Measurements from ENCODE around the gene FAM78A. TPM values are rescaled to one million over a fixed set of nuclear protein-coding genes. Genes with fewer than 3 reads are reported as not detected.

FAM78A gene
- total and polyA plus RNA-seq, 2 of the 8 experiments (the other 6 are each of a cell fraction or from before 2014, with no cell fraction given): 3.1 TPM

DNA sequence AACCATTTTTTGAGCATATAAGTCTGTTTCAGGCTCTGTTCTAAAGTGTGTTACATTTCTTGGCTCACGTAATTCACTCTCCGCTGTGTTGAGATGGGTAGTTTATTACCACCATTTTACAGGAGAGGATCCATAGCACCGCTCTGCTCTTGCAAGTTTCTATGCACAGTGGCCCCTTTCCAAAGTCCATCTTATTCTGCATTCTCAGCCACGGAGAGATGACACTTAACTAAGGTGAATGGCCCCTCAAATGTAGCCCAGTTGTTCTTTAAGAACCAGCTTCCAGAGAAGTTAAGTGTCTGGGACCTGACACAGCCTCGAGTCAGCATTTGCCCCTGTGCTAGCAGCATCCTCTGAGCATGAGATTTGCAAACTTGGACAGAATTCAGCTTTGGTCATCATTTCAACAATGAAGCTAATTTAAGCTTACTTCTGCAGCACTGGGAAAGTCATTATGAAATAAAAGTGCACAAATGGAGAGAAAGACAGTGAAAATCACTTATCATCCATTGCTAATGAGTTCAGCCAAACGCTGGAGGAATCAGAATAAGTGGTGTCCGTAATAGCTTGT, 61.9 kb downstream of the FAM78A start (continued):
- no peak for TF ChIP-seq SIN3A (conservative IDR thresholded peaks at IDR 0.05 in 1 of 2, IDR thresholded peaks at IDR 0.05 in 1 of 2; ENCODE audit: low read depth in 1 of 2, low read length in 2 of 2)

All from H1 (cell line).